HepG2 (cell line): ENCODE results near the gene RBP3. TPM values are rescaled to one million over a fixed set of nuclear protein-coding genes. Genes with fewer than 3 reads are reported as not detected.

Experiments
- ATAC-seq: fragments of 200-7000 bp; cut with Tn5 transposase; 3 replicates; pipeline ENCODE4 v1.9.1; 2020; ENCODE audit warnings: mild to moderate bottlenecking, moderate library complexity
- BruUV-seq: library from RNA; stranded (reverse); fragments of 400-500 nt; replicated peaks from 2 replicates; lab custom pipeline; 2021; lab: Mats Ljungman, UMichigan
- CTCF ChIA-PET: fragments of 300-600 bp; formaldehyde crosslinking; extraction: SDS; loops from one replicate; lab custom pipeline; 2021; ENCODE audit warnings: low total read pairs, inconsistent platforms, low intra/inter-chr PET ratio; lab: Yijun Ruan, JAX
- POLR2A ChIA-PET: fragments of 350-600 bp; sonication (Branson Sonifier 250); formaldehyde crosslinking; loops from one replicate; lab custom pipeline; 2020; ENCODE audit warnings: antibody characterized with exemption, inconsistent platforms; lab: Yijun Ruan, JAX
- DNase-seq: peaks from one replicate; pipeline ENCODE4 v3.0.0-alpha.2; 2015; ENCODE audit warnings: low spot score
- FAIRE-seq: peaks from 3 replicates; lab custom pipeline; 2011; peaks lifted over from hg19 to GRCh38; lab: Jason Lieb, UNC
- H2AFZ ChIP-seq: one replicate; pipeline ENCODE4 v1.6.1; 2011; ENCODE audit warnings: low read length, inconsistent platforms
- H3K27ac ChIP-seq: fragments of 300-600 bp; 3 replicates; pipeline ENCODE4 v1.8.0; 2011; ENCODE audit warnings: mixed run types, mild to moderate bottlenecking, mixed read lengths, low read length, inconsistent platforms; ENCODE audit not compliant: insufficient read depth; ENCODE audit errors: extremely low read length
- H3K27me3 ChIP-seq, 2 experiments: fragments of 200-600 bp in 1 of 2; 2 replicates in 1 of 2; 3 replicates in 1 of 2; pipeline versions ENCODE4 v1.6.0 to v1.8.0; 2011; ENCODE audit warnings: low read length in 2 of 2, mild to moderate bottlenecking in 2 of 2, moderate library complexity in 2 of 2, inconsistent platforms in 1 of 2; ENCODE audit not compliant: insufficient read depth in 2 of 2, control insufficient read depth in 1 of 2
- H3K36me3 ChIP-seq, 2 experiments: fragments of 200-600 bp in 1 of 2; replicated peaks in 1 of 2; 2 replicates in 1 of 2; 3 replicates in 1 of 2; pipeline versions ENCODE4 v1.5.1 to v1.8.0; 2011; ENCODE audit warnings: low read length in 2 of 2, inconsistent platforms in 1 of 2; ENCODE audit not compliant: insufficient read depth in 2 of 2, control insufficient read depth in 1 of 2
- H3K4me1 ChIP-seq: 2 replicates; pipeline ENCODE4 v1.5.1; 2012; ENCODE audit warnings: low read length, inconsistent platforms; ENCODE audit not compliant: insufficient read depth
- H3K4me2 ChIP-seq: 2 replicates; pipeline ENCODE4 v1.6.0; 2011; ENCODE audit warnings: low read depth, low read length, inconsistent platforms
- H3K4me3 ChIP-seq, 3 experiments: fragments of 200-600 bp in 1 of 3; sonication (generic), shearing (Covaris generic) in 1 of 3; replicated peaks in 1 of 3; 2 replicates each; pipeline ENCODE4 v1.5.1; 2011 to 2016; ENCODE audit warnings: low read length in 3 of 3, inconsistent platforms in 2 of 3, low read depth in 2 of 3, mild to moderate bottlenecking in 2 of 3, control low read depth in 1 of 3, mixed read lengths in 1 of 3; ENCODE audit not compliant: insufficient read depth in 1 of 3
- H3K79me2 ChIP-seq: one replicate; pipeline ENCODE4 v1.6.1; 2011; ENCODE audit warnings: low read length, inconsistent platforms; ENCODE audit not compliant: insufficient read depth
- H3K9ac ChIP-seq: 2 replicates; pipeline ENCODE4 v1.6.0; 2011; ENCODE audit warnings: mild to moderate bottlenecking, low read depth, low read length, inconsistent platforms; ENCODE audit not compliant: insufficient read depth
- H3K9me3 ChIP-seq: 2 replicates; pipeline ENCODE4 v1.5.1; 2012; ENCODE audit warnings: mild to moderate bottlenecking, low read length
- H4K20me1 ChIP-seq: 2 replicates; pipeline ENCODE4 v1.6.0; 2011; ENCODE audit warnings: inconsistent platforms, mild to moderate bottlenecking, low read length, moderate library complexity; ENCODE audit not compliant: insufficient read depth
- AKAP8 ChIP-seq: sonication (generic); formaldehyde crosslinking; IDR thresholded peaks from 2 replicates; pipeline ENCODE4 v1.5.1; 2020; ENCODE audit warnings: mild to moderate bottlenecking, missing genetic modification reagents
- E2F5 ChIP-seq: sonication (generic); formaldehyde crosslinking; conservative IDR thresholded peaks from 2 replicates; pipeline ENCODE4 v1.4.0; 2020; ENCODE audit warnings: missing genetic modification reagents
- HNRNPK ChIP-seq: fragments of 200-400 bp; formaldehyde crosslinking; IDR thresholded peaks from 2 replicates; pipeline ENCODE4 v1.6.1; 2018; ENCODE audit warnings: low read length, low read depth, moderate library complexity, mild to moderate bottlenecking; ENCODE audit not compliant: poor library complexity, severe bottlenecking
- PLSCR1 ChIP-seq: sonication (generic); formaldehyde crosslinking; IDR thresholded peaks from 2 replicates; pipeline ENCODE4 v1.5.0; 2020; ENCODE audit warnings: missing genetic modification reagents, mild to moderate bottlenecking, borderline replicate concordance
- SIN3B ChIP-seq: fragments of 150-350 bp; IDR thresholded peaks from 2 replicates; pipeline ENCODE4 v1.6.1; 2014; ENCODE audit warnings: low read length
- ZBTB46 ChIP-seq: sonication (generic); formaldehyde crosslinking; IDR thresholded peaks from 2 replicates; pipeline ENCODE4 v1.4.0; 2020; ENCODE audit warnings: mild to moderate bottlenecking, missing genetic modification reagents, borderline replicate concordance
- ZEB1 ChIP-seq: IDR thresholded peaks from 2 replicates; pipeline ENCODE4 v1.6.1; 2012; ENCODE audit warnings: mild to moderate bottlenecking, low read depth, inconsistent platforms; ENCODE audit not compliant: insufficient replicate concordance
- ZNF276 ChIP-seq: sonication (generic); formaldehyde crosslinking; IDR thresholded peaks from 2 replicates; pipeline ENCODE4 v1.4.0; 2020; ENCODE audit warnings: mild to moderate bottlenecking, low read depth, missing genetic modification reagents
- ZNF337 ChIP-seq: sonication (generic); formaldehyde crosslinking; IDR thresholded peaks from 2 replicates; pipeline ENCODE4 v1.5.1; 2020; ENCODE audit warnings: missing genetic modification reagents, low read depth, mild to moderate bottlenecking, borderline replicate concordance
- ZNF605 ChIP-seq: sonication (generic); formaldehyde crosslinking; IDR thresholded peaks from 2 replicates; pipeline ENCODE4 v1.8.0; 2022; ENCODE audit warnings: mild to moderate bottlenecking, missing genetic modification reagents
- WGBS: methylation state at CpG from one replicate; pipeline ENCODE4 v1.1.6; 2017; ENCODE audit warnings: low lambda C conversion rate; 5-methylcytosine and 5-hydroxymethylcytosine counted together
- in situ Hi-C: cut with HindIII; loops from 2 replicates; pipeline ENCODE4 v1.10.0; 2017; ENCODE audit warnings: low pct_unique_long_range_greater_than_20kb; ENCODE audit not compliant: extremely low pct_ligation_motif_present
- intact Hi-C: fragments of 100-400 bp; cut with micrococcal nuclease; formaldehyde crosslinking; loops from one replicate; pipeline ENCODE4 v1.10.0; 2022; ENCODE audit not compliant: unreplicated experiment
- polyA plus RNA-seq, 8 experiments: library from polyadenylated mRNA; depleted of rRNA in 3 of 8; stranded (reverse) in 7 of 8; unstranded in 1 of 8; fragments of >200 nt; fragmentation: Illumina TruSeq in 4 of 8; extraction: Trizol in 4 of 8; gene quantifications; 2 replicates each; pipeline versions ENCODE4 v1.2.1 to v1.2.3, GENCODE V29; 2011 to 2016; ENCODE audit warnings: low read depth in 4 of 8, missing spikeins in 1 of 8, mixed read lengths in 1 of 8; ENCODE audit not compliant: insufficient read depth in 1 of 8
- total RNA-seq, 5 experiments: library from RNA; depleted of rRNA; stranded (reverse); fragments of >200 nt; fragmentation: Illumina TruSeq; extraction: Trizol; gene quantifications; 2 replicates each; pipeline ENCODE4 v1.2.3, GENCODE V29; 2016; ENCODE audit warnings: low read depth in 1 of 5

The RBP3 gene
- total and polyA plus RNA-seq, 2 of the 13 experiments (the other 11 are each of a cell fraction or from before 2014, with no cell fraction given) = not detected

GRCh38 chr10:47378183-47378510, 30.0 kb downstream of the RBP3 start:
- in situ Hi-C loops (no loop called here), intact Hi-C loops (no loop called here)
- WGBS = 68% methylated on average over 4 of the region's 4 CpGs
- Histone ChIP-seq H3K27me3 (peaks cover 3 to 5% of the 10 kb centered on the region in 2 experiments; a peak in 3 of 5 replicates), H2AFZ (no peak overlapping the region), H3K4me3 (no peak overlapping the region), H3K4me1 (peaks cover 19% of the 10 kb centered on the region), H4K20me1 (no peaks in the 10 kb centered on the region), H3K79me2 (no peaks in the 10 kb centered on the region), H3K27ac (no peak overlapping the region), H3K9ac (no peak overlapping the region), H3K4me2 (no peak overlapping the region), H3K9me3 (no peaks in the 10 kb centered on the region), H3K36me3 (no peaks in the 10 kb centered on the region)
- no peak for DNase-seq
- CTCF ChIA-PET = no interaction called here
- POLR2A ChIA-PET = no interaction called here
- TF ChIP-seq SIN3B (no peak), ZEB1 (no peak), ZBTB46 (no peak), PLSCR1 (CRISPR knock-in tag) (no peak), E2F5 (no peak), ZNF337 (no peak), ZNF605 (no peak), ZNF276 (no peak), AKAP8 (CRISPR knock-in tag) (no peak), HNRNPK (no peak)
- FAIRE-seq = no peak
- ATAC-seq = no peak
- BruUV-seq = no TSS peak
